Liver (tissue), 9 donors: ENCODE data around the gene GRAMD2B. TPM values are rescaled to one million over a fixed set of nuclear protein-coding genes. Genes with fewer than 3 reads are reported as not detected.

Experiments
- DNase-seq: peaks from one replicate; pipeline ENCODE4 v3.0.0-alpha.2; 2017; ENCODE audit warnings: low spot score
- H3K27ac ChIP-seq, 2 donors: one replicate each; pipeline ENCODE4 v1.7.0; 2013; ENCODE audit warnings: inconsistent platforms in 2 of 2, low read length in 2 of 2, control low read depth in 1 of 2, low read depth in 1 of 2, mild to moderate bottlenecking in 1 of 2
- H3K27me3 ChIP-seq, 4 donors: one replicate each; pipeline versions ENCODE4 v1.6.1 to v1.7.0; 2013; ENCODE audit warnings: low read length in 3 of 4, inconsistent platforms in 1 of 4, mild to moderate bottlenecking in 1 of 4, moderate library complexity in 1 of 4; ENCODE audit not compliant: control insufficient read depth in 4 of 4, insufficient read depth in 4 of 4
- H3K36me3 ChIP-seq, 4 donors: one replicate each; pipeline versions ENCODE4 v1.6.1 to v1.7.0; 2013; ENCODE audit warnings: low read length in 3 of 4, mild to moderate bottlenecking in 3 of 4, low read depth in 1 of 4, moderate library complexity in 1 of 4; ENCODE audit not compliant: control insufficient read depth in 4 of 4, insufficient read depth in 3 of 4
- H3K4me1 ChIP-seq, 4 donors: one replicate each; pipeline versions ENCODE4 v1.6.1 to v1.7.0; 2013; ENCODE audit warnings: low read length in 3 of 4, mild to moderate bottlenecking in 3 of 4, moderate library complexity in 1 of 4; ENCODE audit not compliant: control insufficient read depth in 4 of 4, insufficient read depth in 4 of 4
- H3K4me3 ChIP-seq, 3 donors: one replicate each; pipeline versions ENCODE4 v1.6.1 to v1.7.0; 2013; ENCODE audit warnings: low read length in 3 of 3, control low read depth in 1 of 3, low read depth in 1 of 3, mild to moderate bottlenecking in 1 of 3
- H3K9ac ChIP-seq, 2 donors: one replicate each; pipeline ENCODE4 v1.7.0; 2013; ENCODE audit warnings: low read length in 2 of 2, mild to moderate bottlenecking in 2 of 2, moderate library complexity in 2 of 2, control low read depth in 1 of 2, low read depth in 1 of 2
- H3K9me3 ChIP-seq, 4 donors: one replicate each; pipeline versions ENCODE4 v1.6.1 to v1.7.0; 2013; ENCODE audit warnings: low read length in 3 of 4; ENCODE audit not compliant: control insufficient read depth in 4 of 4
- EGR1 ChIP-seq, 2 donors: IDR thresholded peaks; 2 replicates each; pipeline ENCODE4 v1.6.1; 2016 to 2018; ENCODE audit warnings: antibody characterized with exemption in 2 of 2, low read depth in 2 of 2
- FOXA1 ChIP-seq: IDR thresholded peaks from 2 replicates; pipeline ENCODE4 v1.6.1; 2016; ENCODE audit warnings: antibody characterized with exemption
- FOXA2 ChIP-seq: IDR thresholded peaks from 2 replicates; pipeline ENCODE4 v1.6.1; 2016; ENCODE audit warnings: antibody characterized with exemption
- GABPA ChIP-seq, 2 donors: IDR thresholded peaks in 1 of 2; conservative IDR thresholded peaks in 1 of 2; 2 replicates each; pipeline ENCODE4 v1.6.1; 2016; ENCODE audit warnings: antibody characterized with exemption in 2 of 2, mild to moderate bottlenecking in 1 of 2, moderate library complexity in 1 of 2
- HNF4A ChIP-seq, 2 donors: conservative IDR thresholded peaks; 2 replicates each; pipeline ENCODE4 v1.6.1; 2016; ENCODE audit warnings: antibody characterized with exemption in 2 of 2, mild to moderate bottlenecking in 2 of 2
- HNF4G ChIP-seq: IDR thresholded peaks from 2 replicates; pipeline ENCODE4 v1.6.1; 2016; ENCODE audit warnings: antibody characterized with exemption
- JUND ChIP-seq, 2 donors: IDR thresholded peaks; 2 replicates each; pipeline ENCODE4 v1.6.1; 2016; ENCODE audit warnings: antibody characterized with exemption in 2 of 2
- NR2F2 ChIP-seq: IDR thresholded peaks from 2 replicates; pipeline ENCODE4 v1.6.1; 2016; ENCODE audit warnings: antibody characterized with exemption
- RAD21 ChIP-seq, 2 donors: IDR thresholded peaks; 2 replicates each; pipeline ENCODE4 v1.6.1; 2016; ENCODE audit warnings: antibody characterized with exemption in 2 of 2, mild to moderate bottlenecking in 2 of 2
- RXRA ChIP-seq, 2 donors: IDR thresholded peaks; 2 replicates each; pipeline ENCODE4 v1.6.1; 2017 to 2018; ENCODE audit warnings: antibody characterized with exemption in 2 of 2, mild to moderate bottlenecking in 1 of 2
- SP1 ChIP-seq: IDR thresholded peaks from 2 replicates; pipeline ENCODE4 v1.6.1; 2018; ENCODE audit warnings: antibody characterized with exemption, mild to moderate bottlenecking
- TAF1 ChIP-seq: conservative IDR thresholded peaks from 2 replicates; pipeline ENCODE4 v1.6.1; 2016; ENCODE audit warnings: antibody characterized with exemption, mild to moderate bottlenecking
- YY1 ChIP-seq: IDR thresholded peaks from 2 replicates; pipeline ENCODE4 v1.6.1; 2016; ENCODE audit warnings: antibody characterized with exemption, mild to moderate bottlenecking
- WGBS: extraction: QIAGEN DNeasy Blood & Tissue Kit; methylation state at CpG from one replicate; pipeline ENCODE4 v1.1.7; 2013; 5-methylcytosine and 5-hydroxymethylcytosine counted together
- polyA plus RNA-seq, 2 donors: library from polyadenylated mRNA; stranded (reverse) in 1 of 2; unstranded in 1 of 2; fragments of 200-250 nt in 1 of 2; fragments of >200 nt in 1 of 2; fragmentation: Nextera tagmentation in 1 of 2; extraction: Ambion mirVana in 1 of 2; gene quantifications; one replicate each; pipeline versions ENCODE4 v1.2.1 to v1.2.3, GENCODE V29; 2013 to 2015
- total RNA-seq, 2 donors: library from RNA; depleted of rRNA; stranded (reverse); fragments of >200 nt; gene quantifications; one replicate each; pipeline ENCODE4 v1.2.3, GENCODE V29; 2014
- TF ChIP-seq, protein P1 (sequence below): IDR thresholded peaks from 2 replicates; pipeline ENCODE4 v1.6.1; 2016; ENCODE audit warnings: antibody characterized with exemption
- TF ChIP-seq, protein P2 (sequence below): IDR thresholded peaks from 2 replicates; pipeline ENCODE4 v1.6.1; 2016; ENCODE audit warnings: antibody characterized with exemption
- TF ChIP-seq, protein P3 (sequence below): IDR thresholded peaks from 2 replicates; pipeline ENCODE4 v1.6.1; 2016; ENCODE audit warnings: antibody characterized with exemption, mild to moderate bottlenecking
- TF ChIP-seq, protein P4 (sequence below): IDR thresholded peaks from 2 replicates; pipeline ENCODE4 v1.6.1; 2016; ENCODE audit warnings: antibody characterized with exemption
- TF ChIP-seq, protein P5 (sequence below): fragments of 150-350 bp; IDR thresholded peaks from 2 replicates; pipeline ENCODE4 v1.5.1; 2017; ENCODE audit warnings: improper control_type of control experiment, low read depth, low read length; ENCODE audit not compliant: missing input control
- donor health status: healthy.
- donor health status: healthy.
- donor health status: healthy.
- donor health status: healthy.
- donor health status: healthy.

The GRAMD2B gene
- total and polyA plus RNA-seq, 4 donors, result 6.5 to 24.1 (median 13.5) TPM

DNA sequence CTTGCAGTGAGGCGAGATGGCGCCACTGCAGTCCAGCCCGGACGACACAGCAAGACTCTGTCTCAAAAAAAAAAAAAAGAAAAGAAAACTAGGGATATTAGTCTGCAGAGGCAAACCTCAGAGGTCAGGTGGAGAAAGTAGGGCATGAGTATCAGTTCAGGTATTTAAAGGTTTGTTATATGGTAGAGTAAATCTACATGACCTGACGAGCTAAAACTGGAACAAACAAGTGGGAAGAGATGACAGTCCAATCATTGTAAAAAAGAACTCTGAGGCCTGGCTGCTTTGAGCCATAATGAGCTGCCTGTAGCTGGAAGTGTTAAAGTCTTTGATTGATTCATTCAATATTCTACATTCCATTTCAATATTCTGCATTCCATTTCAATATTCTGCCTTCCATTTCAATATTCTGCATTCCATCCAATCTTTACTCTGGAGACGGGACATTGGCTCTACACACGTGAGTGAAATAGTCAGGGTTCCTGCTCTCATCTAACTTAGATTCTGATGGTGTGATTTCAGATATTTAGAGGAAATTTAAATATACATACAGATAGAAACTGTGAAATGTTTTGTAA lies 28.9 kb upstream of the GRAMD2B start:
- Histone ChIP-seq H3K27ac (no peak overlapping the region), H3K4me1 (no peaks in the 10 kb centered on the region), H3K36me3 (no peaks in the 10 kb centered on the region), H3K4me3 (no peak overlapping the region), H3K9ac (no peak overlapping the region), H3K27me3 (no peaks in the 10 kb centered on the region), H3K9me3 (no peaks in the 10 kb centered on the region)
- 77% methylated on average over 7 of the region's 7 CpGs for WGBS
- TF ChIP-seq, protein P1, sequence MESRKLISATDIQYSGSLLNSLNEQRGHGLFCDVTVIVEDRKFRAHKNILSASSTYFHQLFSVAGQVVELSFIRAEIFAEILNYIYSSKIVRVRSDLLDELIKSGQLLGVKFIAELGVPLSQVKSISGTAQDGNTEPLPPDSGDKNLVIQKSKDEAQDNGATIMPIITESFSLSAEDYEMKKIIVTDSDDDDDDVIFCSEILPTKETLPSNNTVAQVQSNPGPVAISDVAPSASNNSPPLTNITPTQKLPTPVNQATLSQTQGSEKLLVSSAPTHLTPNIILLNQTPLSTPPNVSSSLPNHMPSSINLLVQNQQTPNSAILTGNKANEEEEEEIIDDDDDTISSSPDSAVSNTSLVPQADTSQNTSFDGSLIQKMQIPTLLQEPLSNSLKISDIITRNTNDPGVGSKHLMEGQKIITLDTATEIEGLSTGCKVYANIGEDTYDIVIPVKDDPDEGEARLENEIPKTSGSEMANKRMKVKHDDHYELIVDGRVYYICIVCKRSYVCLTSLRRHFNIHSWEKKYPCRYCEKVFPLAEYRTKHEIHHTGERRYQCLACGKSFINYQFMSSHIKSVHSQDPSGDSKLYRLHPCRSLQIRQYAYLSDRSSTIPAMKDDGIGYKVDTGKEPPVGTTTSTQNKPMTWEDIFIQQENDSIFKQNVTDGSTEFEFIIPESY, result no peak
- TF ChIP-seq HNF4G (no peak), FOXA2 (no peak), RXRA (IDR thresholded peaks at IDR 0.05) (no peak), RAD21 (IDR thresholded peaks at IDR 0.05) (no peak), NR2F2 (no peak), YY1 (no peak), GABPA (IDR thresholded peaks at IDR 0.05 in 1 of 2, conservative IDR thresholded peaks at IDR 0.05 in 1 of 2) (no peak), EGR1 (IDR thresholded peaks at IDR 0.05; ENCODE audit: low read depth in 2 of 2) (no peak), SP1 (no peak), FOXA1 (no peak), JUND (IDR thresholded peaks at IDR 0.05) (no peak), TAF1 (no peak), HNF4A (conservative IDR thresholded peaks at IDR 0.05) (no peak)
- TF ChIP-seq, protein P2, sequence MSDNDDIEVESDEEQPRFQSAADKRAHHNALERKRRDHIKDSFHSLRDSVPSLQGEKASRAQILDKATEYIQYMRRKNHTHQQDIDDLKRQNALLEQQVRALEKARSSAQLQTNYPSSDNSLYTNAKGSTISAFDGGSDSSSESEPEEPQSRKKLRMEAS, result no peak
- TF ChIP-seq, protein P3, sequence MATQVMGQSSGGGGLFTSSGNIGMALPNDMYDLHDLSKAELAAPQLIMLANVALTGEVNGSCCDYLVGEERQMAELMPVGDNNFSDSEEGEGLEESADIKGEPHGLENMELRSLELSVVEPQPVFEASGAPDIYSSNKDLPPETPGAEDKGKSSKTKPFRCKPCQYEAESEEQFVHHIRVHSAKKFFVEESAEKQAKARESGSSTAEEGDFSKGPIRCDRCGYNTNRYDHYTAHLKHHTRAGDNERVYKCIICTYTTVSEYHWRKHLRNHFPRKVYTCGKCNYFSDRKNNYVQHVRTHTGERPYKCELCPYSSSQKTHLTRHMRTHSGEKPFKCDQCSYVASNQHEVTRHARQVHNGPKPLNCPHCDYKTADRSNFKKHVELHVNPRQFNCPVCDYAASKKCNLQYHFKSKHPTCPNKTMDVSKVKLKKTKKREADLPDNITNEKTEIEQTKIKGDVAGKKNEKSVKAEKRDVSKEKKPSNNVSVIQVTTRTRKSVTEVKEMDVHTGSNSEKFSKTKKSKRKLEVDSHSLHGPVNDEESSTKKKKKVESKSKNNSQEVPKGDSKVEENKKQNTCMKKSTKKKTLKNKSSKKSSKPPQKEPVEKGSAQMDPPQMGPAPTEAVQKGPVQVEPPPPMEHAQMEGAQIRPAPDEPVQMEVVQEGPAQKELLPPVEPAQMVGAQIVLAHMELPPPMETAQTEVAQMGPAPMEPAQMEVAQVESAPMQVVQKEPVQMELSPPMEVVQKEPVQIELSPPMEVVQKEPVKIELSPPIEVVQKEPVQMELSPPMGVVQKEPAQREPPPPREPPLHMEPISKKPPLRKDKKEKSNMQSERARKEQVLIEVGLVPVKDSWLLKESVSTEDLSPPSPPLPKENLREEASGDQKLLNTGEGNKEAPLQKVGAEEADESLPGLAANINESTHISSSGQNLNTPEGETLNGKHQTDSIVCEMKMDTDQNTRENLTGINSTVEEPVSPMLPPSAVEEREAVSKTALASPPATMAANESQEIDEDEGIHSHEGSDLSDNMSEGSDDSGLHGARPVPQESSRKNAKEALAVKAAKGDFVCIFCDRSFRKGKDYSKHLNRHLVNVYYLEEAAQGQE, result no peak
- TF ChIP-seq, protein P4, sequence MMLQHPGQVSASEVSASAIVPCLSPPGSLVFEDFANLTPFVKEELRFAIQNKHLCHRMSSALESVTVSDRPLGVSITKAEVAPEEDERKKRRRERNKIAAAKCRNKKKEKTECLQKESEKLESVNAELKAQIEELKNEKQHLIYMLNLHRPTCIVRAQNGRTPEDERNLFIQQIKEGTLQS, result no peak
- TF ChIP-seq, protein P5, sequence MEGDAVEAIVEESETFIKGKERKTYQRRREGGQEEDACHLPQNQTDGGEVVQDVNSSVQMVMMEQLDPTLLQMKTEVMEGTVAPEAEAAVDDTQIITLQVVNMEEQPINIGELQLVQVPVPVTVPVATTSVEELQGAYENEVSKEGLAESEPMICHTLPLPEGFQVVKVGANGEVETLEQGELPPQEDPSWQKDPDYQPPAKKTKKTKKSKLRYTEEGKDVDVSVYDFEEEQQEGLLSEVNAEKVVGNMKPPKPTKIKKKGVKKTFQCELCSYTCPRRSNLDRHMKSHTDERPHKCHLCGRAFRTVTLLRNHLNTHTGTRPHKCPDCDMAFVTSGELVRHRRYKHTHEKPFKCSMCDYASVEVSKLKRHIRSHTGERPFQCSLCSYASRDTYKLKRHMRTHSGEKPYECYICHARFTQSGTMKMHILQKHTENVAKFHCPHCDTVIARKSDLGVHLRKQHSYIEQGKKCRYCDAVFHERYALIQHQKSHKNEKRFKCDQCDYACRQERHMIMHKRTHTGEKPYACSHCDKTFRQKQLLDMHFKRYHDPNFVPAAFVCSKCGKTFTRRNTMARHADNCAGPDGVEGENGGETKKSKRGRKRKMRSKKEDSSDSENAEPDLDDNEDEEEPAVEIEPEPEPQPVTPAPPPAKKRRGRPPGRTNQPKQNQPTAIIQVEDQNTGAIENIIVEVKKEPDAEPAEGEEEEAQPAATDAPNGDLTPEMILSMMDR, result no peak
- DNase-seq, result no peak
